ENCODE measurements around the gene SOS2.

- TF ChIP-seq POLR2A (IDR thresholded peaks at IDR 0.05) (no peak), CTCF (IDR thresholded peaks at IDR 0.05) (no peak), POLR2AphosphoS5 (IDR thresholded peaks at IDR 0.05) (no peak), EP300 (IDR thresholded peaks at IDR 0.05) (no peak)
These were observed 75.3 kb downstream of the SOS2 start for GRCh38 chr14:50156111-50156510.
